ENCODE results near the gene CRTC3.

DNA sequence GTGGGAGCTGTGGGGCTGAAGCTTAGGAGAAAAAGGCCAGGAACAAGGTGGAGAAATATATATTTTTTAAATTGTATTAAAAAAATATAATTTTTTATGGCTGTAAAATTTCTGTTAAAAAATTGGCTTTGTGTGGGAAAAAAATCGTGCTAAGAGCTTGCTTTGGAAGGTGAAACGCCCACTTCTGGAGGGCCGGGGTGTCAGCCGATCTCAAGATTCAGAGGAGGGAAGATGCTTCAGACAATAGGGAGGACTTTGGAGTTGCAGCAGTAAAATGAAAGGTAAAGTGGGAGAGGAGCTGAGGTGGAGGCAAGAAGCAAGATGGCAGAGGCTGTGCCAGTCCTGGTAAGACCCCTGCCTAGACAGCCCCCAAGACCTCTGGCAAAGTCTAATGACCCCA lies 141.5 kb downstream of the CRTC3 start:
- no peak for TF ChIP-seq POLR2A (IDR thresholded peaks at IDR 0.05)
- TF ChIP-seq, protein P1, sequence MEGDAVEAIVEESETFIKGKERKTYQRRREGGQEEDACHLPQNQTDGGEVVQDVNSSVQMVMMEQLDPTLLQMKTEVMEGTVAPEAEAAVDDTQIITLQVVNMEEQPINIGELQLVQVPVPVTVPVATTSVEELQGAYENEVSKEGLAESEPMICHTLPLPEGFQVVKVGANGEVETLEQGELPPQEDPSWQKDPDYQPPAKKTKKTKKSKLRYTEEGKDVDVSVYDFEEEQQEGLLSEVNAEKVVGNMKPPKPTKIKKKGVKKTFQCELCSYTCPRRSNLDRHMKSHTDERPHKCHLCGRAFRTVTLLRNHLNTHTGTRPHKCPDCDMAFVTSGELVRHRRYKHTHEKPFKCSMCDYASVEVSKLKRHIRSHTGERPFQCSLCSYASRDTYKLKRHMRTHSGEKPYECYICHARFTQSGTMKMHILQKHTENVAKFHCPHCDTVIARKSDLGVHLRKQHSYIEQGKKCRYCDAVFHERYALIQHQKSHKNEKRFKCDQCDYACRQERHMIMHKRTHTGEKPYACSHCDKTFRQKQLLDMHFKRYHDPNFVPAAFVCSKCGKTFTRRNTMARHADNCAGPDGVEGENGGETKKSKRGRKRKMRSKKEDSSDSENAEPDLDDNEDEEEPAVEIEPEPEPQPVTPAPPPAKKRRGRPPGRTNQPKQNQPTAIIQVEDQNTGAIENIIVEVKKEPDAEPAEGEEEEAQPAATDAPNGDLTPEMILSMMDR (IDR thresholded peaks at IDR 0.05): no peak

All from testis (tissue), 2 donors.